HG02938 (cell line): ENCODE data around the gene MRTFA.
"Not testable (repeated sequence)": the region's sequence is repeated elsewhere in the genome, so short reads cannot be mapped to it uniquely, and the experiment has no call there.

ENCODE experiments used
- ATAC-seq: cut with Tn5 transposase; IDR thresholded peaks from one replicate; pipeline ENCODE4 v1.9.1; 2021; ENCODE audit warnings: mild to moderate bottlenecking, moderate library complexity; ENCODE audit not compliant: unreplicated experiment

MRTFA gene

DNA sequence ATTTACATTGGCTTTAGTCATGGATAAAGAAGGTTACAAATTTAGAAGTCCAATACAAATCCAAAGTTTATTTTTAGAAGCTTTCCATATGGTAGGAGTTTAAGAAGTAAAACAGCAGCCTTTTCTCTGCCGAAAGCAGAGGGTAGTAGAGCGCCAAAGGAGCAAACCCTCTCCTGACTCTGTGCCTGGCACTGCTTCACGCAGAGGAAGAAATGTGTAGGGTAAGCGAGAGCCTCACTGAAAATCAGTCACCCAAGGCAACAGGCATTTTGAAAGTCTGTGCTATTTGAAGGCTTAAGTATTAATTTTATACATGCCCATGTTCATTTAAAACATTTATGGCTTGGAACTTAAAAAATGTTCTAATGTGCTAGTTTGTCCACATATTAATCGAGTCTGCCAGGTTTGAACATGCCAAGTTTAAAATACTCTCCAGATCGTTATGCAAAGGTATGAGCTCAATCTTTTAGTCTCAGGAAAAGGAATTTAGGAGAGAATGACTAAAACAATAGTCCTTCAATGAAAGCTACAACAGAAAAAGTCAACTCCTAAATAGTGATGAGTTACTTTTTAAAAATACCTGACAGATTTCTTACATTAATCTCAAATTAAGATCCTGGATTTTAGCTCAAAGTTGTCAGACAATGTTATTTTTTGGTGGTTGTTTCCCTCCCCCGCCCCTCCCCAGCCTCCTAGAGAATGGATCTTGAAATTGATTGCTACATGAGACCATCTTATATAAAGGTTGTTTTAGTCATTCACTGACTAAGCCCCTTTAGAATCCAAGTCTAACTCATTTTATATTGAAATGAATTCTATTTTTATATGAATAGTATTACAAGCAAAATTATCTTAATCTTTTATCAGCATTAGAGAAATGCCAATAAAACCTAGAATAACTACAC is 38.7 kb downstream of the MRTFA start:
- ATAC-seq, result no peak

DNA sequence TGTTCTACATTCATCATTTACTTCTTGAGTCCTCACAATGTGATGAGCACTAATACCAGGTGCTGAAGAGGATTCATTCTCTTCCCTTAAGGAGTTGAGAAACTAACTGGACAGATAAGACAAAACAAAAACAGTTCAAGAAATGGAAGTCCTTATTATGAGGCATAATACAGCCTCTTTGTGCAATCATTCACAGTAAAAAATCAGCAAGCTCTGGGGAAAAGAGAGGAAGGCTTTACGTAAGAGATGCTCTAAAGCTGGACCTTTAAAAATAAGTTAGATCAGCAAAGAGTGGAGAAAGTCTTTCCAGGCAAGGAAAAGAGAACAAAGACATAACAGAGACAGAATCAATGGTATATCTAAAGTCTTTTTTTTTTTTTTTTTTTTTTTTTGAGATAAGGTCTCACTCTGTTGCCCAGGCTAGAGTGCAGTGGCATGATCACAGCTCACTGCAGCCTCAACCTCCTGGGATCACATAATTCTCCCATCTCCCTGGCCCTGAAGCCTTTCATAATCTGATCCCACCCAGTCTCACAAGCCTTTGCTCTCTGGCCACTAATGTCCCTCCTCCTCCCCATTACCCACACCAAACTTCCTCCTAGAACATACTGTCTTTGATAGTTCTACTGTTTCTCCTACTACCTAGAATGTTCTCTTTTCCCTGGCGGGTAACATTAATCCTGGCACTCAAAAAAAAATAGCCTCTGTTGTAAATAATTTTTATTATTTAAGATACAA is 40.9 kb downstream of the MRTFA start:
- no peak for ATAC-seq

DNA sequence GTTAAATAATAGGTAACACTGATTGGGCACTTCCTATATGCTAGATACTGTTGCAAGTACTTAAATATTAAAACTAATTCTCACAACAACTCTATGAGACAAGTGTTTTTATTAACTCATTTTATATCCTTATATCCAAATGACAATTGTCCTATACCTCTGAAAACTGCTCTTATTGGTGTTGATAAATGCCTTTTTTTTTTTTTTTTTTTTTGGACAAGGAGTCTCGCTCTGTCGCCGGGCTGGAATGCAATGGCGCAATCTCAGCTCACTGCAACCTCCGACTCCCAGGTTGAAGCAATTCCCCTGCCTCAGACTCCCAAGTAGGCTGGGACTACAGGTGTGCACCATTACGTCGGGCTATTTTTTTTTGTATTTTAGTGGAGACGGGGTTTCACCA is 41.6 kb downstream of the MRTFA start:
- ATAC-seq, result no peak

DNA sequence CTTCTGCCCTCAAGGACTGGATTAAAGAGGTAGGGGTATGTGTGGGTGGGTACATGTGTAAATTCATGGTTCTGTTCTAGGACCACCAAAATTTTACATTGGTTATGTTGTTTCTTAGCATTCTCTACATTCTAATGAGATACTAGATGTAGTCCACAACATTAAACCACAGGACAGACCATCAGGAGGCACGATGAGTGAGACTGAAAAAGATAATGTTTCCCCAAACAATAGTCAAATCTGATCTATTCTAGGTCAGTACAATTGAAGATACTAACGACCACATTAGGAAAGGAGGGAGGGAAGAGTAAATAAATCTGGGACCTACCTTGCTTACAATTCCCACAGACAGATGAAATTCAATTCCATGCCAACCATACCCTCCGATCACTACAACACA is 42.2 kb downstream of the MRTFA start:
- ATAC-seq, result no peak

DNA sequence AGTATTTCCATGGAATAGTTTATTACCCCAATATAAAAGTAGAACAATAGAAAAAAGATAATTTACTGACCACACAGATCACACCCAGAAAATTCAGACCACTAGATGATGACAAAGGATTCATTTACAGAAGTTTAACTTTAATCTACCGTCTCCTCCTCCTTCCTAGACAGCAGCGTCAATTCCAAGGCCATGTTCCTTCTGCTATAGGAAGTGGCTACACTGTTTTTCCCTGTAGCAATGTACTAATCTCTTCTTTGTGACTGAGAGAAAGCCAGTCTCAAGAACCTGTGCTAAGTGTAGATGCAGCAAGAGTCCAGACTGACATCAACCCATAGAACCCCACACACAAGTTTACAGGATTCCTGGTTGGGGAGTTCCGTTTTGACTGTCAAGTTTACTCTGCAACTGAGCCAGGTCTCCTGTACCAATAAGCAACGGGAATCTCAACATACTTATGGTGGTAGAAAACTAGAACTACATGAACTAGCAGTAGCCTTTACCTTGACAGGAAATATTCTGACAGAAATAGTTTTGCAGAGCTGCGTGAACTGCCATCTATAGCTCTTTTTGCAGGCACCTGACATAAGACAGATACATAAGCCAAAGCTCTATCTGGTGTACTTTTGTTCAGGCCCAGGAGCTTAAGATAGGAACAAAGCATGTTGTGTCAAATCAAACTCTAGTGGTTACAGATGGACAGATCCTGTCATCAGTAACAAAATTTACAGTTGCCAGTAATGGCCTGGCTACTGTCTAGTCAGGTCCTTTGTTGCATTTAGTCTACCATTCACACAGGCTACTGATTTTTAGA is 42.9 kb downstream of the MRTFA start:
- no peak for ATAC-seq

DNA sequence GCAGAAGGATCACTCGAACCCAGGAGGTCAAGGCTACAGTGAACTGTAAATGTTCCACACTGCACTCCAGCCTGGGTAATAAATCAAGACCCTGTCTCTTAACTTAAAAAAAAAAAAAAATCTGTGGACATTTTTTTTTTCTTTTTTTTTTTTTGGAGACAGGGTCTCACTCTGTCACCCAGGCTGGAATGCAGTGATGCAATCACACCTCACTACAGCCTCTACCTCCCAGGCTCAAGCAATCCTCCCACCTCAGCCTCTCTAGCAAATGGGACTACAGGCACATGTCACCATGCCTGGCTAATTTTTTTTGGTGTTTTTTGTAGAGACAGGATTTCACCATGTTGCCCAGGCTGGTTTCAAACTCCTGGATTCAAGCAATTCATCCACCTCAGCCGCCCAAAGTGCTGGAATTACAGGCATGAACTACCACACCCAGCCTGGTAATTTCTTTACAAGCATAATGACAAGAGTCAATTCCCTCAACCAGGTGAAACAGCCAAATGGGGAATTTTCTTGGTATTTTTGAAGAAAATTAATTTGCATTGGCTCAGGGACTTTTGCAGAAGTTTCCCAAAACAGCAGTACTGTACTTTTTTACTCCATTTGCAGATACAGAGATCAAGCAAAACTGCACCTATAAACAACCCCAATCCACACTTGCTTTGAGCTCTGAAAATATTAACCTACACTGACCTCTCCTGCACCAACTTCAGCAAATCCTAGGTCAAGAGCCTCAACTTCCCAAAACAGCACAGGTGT is 44.0 kb downstream of the MRTFA start:
- no peak for ATAC-seq

DNA sequence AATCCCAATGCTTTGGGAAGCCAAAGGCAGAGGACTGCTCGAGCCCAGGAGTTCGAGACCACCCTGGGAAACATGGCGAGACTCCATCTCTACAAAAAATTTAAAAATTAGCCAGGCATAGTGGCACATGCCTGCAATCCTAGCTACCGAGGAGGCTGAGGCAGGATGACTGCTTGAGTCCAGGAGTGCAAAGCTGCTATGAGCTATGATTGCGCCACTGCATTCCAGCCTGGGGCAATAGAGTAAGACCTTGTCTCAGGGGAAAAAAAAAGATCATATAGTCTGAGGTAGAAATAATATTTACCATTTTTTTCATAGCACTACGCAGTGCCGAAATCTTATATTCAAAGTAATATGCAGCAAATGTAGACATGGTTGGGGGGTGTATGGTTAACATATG is 47.8 kb downstream of the MRTFA start:
- no peak for ATAC-seq

DNA sequence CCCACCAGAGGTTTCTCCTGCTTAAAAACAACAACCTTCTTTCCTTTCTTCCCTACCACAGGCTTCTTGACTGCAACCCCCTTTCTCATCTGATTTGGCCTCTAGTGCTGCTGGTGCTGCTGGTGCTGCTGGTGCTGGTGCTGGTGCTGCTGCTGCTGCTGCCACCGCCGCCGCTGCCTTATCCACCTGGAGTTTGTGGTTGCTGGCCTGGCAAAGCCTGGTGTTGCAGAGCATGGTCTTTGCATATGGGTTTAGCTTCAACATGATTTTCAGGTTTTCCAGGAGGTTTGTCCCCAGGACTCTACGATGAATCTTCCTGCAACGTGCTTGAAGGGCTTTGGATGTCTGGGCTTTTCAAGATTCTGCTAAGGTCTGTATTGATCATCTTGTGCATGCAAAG is 49.7 kb downstream of the MRTFA start:
- ATAC-seq, result no peak

DNA sequence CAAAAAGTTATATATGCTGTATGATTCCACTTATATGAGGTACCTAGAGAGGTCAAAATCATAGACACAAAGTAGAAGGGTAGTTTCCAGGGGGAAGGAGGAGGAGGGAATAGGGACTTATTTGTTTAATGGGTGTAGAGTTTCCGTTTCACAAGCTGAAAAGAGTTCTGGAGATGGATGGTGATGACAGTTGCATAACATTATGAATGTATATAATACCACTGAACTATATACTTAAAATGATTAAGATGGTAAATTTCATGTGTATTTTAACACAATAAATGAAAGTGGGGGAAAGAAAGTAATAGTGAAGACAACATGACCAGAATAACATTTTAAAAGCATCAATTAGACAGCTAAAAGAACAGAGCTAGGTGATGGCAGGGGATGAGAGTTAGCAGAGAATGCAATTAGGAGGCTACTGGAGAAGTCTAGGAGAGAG is 51.2 kb downstream of the MRTFA start:
- ATAC-seq, result no peak

DNA sequence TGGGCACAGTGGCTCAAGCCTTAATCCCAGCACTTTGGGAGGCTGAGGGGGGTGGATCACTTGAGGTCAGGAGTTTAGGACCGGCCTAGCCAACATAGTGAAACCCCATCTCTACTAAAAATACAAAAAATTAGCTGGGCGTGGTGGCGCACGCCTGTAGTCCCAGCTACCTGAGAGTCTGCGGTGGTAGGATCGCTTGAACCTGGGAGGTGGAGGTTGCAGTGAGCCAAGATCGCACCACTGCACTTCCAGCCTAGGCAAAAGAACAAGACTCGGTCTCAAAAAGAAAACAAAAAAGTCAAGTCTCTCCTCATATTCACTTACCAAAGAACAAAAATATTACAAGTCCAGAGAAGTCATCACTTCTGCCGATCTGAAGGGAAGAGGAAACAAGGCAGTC is 51.8 kb downstream of the MRTFA start:
- ATAC-seq, result not testable (repeated sequence)

DNA sequence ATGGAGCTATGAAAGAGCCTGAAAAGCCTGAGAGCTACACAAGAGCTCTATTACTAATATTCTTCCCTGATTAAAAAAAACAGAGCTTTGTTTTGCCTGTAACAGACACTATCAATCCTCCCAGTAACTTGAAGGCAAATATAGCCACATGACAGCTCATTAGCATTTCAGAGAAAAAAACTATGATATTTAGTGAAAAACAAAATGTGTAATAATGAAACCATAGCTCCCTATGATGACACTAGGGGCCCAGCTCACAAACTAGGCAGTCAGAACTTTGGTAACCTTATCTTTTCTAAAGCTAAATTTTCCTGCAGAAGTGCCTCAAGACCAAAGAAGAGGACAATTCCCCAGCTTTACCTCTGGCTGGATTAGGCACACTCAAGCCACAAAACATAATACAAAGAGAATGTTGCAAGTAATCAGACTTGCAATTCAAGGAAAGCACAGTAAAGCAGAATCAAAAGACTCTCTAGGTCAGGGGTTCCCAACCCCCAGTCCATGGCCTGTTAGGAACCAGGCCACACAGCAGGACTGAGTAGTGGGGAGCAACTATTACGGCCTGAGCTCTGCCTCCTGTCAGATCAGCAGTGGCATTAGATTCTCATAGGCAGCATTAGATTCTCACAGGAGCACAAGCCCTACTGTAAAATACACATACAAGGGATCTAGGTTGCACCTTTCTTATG is 53.3 kb downstream of the MRTFA start:
- ATAC-seq, result peak; percentile 51

DNA sequence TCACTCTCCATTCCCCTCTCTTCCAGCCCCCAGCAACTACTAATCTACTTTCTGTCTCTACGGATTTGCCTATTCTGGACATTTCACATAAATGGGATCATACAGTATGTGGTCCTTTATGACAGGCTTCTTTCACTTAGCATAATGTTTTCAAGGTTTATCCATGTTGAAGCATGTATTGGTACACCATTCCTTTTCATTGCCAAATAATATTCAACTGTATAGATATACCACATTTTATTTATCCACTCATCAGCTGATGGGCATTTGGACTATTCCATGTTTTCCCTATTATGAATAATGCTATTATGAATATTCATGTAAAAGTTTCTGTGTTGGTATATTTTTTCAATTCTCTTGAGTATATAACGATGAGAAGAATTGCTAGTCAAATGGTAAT is 54.5 kb downstream of the MRTFA start:
- no peak for ATAC-seq

DNA sequence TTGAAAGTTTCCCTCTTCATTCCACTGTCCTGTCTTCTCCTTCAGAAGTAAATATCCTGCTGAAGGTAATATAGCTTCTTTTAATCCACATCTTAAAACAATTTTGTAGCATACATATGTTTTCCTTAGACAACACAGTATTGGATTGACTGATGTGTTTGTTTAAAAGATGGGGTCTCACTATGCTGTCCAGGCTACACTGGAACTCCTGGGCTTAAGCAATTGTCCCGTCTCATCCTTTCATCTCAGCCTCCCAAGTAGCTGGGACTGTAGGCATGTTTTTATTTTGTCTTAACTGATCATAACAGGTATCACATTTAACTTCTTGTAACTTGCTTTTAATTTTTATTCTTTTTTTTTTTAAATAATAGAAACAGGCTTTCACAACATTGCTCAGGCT is 55.9 kb downstream of the MRTFA start:
- no peak for ATAC-seq

DNA sequence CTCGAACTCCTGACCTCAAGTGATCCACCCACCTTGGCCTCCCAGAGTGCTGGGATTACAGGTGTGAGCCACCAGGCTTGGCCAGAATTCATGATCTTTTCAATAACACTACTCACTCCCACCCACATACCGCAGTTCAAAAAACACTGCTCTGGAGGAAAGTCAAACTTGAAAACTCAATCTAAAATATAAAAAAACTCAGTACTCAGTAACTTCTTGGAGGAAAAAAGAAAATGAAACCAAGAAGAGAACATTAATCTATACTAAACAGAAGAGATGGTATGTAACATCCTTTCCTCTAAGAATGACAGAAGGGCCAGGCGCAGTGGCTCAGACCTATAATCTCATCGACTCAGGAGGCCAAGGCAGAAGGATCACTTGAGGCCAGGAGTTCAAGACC is 58.3 kb downstream of the MRTFA start:
- no peak for ATAC-seq

DNA sequence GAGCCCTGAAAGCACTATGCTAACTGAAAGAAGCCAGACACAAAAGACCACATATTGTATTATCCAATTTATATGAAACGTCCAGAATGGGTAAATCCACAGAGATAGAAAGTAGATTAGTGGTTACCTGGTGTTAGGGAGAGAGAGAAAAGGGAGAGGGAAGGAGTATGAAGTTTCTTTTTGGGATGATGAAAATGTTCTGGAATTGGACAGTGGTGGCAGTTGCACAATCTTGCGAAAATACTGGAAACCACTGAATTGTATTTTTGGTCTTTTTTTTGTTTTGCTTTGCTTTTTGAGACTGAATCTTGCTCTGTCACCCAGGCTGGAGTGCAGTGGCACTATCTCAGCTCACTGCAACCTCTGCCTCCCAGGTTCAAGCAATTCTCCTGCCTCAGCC is 63.5 kb downstream of the MRTFA start:
- ATAC-seq, result no peak

DNA sequence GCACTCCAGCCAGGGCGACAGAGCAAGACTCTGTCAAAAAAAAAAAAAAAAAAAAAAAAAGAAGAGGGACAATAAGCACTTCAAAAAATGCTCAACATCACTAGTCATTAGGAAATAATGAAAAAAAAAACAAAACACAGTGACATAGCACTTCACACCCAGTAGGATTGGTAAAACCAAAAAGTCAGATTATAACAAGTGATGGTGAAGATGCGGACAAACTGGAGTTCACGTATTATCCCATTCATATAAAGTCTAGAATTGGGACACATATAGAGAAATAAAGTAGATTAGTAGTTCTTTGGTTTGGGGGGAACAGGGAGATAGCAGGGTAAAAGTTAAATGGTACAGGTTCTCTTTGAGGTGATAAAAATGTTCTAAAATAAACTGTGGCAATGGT is 64.6 kb downstream of the MRTFA start:
- ATAC-seq, result no peak

DNA sequence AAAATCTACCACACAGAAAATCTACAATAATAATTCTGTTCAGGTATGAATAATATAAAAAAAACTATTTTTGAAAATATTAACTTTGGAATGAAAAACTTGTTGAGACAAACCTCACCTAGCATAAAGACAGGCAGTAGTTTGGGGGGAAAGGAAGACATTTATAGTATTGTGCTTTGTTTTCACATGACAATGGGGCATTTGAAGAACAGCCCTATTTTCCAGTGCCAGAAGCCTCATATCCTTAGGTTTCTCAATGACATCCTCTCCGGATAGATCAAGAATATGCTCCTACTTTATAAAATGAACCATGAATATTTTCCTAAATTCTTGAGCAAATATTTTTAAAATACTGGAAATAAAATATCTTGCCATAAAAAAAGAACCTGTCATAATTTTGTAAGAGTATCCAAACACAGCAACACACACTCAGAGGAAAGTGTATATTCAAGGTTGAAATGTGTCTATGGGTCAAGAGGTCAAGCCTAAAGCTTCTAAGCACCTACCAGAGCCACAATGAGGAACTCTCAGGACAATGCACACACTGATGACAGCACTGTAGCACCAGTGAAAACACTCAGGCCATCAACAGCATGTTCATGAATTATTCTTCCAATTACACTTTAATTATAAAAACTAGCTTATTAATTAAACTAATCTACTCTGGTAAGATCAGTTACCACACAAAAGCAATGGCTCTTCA is 68.7 kb downstream of the MRTFA start:
- no peak for ATAC-seq

DNA sequence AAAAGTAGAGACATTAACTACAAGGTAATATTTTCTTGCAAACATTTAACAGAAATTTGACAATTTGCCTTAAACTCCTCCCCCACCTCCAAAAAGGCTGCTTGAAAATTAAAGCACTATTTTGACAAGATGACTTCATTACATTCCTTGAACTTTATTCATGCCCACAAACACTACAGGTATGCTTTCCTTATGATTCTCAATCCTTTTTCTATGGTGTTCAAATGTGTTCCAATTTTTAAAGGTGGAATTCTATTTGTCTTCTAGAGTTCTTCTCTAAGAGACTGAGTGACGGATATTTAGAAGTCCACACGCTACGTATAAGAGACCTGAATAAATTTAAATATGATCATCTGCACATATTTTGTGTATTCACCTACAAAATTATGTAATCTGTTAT is 69.4 kb downstream of the MRTFA start:
- no peak for ATAC-seq

DNA sequence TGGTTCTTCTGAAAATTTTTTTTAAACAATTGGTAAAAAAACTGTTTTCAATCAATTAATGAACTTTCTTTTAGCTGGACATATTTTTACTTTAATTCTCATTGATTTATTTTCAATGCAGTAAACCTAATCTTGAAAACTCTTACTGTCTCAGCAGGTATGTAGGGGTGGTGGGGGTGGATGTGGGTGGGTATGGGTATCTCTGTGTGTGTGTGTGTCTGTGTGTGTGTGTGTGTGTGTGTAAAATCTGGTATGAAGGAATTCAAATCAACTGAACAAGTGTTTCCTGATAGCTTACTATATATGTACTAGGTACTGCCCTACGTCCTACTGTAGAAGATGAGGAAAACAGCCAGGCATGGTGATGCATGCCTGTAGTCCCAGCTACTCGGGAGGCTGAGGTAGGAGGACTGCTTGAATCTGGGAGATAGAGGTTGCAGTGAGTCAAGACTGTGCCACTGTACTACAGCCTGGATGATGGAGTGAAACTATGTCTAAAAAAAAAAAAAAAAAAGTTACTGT is 75.5 kb downstream of the MRTFA start:
- ATAC-seq, result no peak
